ENCODE results near the gene SMYD3. TPM values are rescaled to one million over a fixed set of nuclear protein-coding genes. Genes with fewer than 3 reads are reported as not detected.
"Not testable (repeated sequence)": the region's sequence is repeated elsewhere in the genome, so short reads cannot be mapped to it uniquely, and the experiment has no call there.

Gene SMYD3
- polyA plus RNA-seq, 3 donors: 29.0 to 36.5 (median 32.0) TPM

GRCh38 chr1:245832771-245833527 is 674.1 kb downstream of the SMYD3 start:
- DNase-seq (ENCODE audit: low read depth in 3 of 3, low spot score in 2 of 3): no peak

DNA sequence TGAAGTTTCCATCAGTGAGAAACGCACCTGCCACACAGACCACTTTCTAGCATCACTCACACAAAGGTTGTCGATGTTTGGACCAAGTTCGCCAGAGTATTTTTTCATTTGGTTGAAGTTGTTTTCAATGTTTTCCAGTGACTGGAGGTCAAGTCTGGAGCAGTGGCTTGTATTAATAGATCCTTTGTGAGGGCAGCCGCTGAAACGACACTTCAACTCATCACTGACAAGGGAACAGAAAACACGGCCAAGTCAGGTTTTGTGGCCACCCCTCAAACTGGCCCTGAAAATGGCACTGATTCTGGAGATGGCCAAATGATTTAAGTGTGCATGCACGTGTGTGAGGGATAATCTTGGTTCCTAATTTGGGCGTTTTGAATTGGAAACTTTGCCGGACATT is 675.6 kb downstream of the SMYD3 start:
- DNase-seq (ENCODE audit: low read depth in 3 of 3, low spot score in 2 of 3): no peak

GRCh38 chr1:245829826-245830225 is 677.3 kb downstream of the SMYD3 start:
- DNase-seq (ENCODE audit: low read depth in 3 of 3, low spot score in 2 of 3): no peak

GRCh38 chr1:245829194-245829593 is 677.9 kb downstream of the SMYD3 start:
- DNase-seq (ENCODE audit: low read depth in 3 of 3, low spot score in 2 of 3): no peak

DNA sequence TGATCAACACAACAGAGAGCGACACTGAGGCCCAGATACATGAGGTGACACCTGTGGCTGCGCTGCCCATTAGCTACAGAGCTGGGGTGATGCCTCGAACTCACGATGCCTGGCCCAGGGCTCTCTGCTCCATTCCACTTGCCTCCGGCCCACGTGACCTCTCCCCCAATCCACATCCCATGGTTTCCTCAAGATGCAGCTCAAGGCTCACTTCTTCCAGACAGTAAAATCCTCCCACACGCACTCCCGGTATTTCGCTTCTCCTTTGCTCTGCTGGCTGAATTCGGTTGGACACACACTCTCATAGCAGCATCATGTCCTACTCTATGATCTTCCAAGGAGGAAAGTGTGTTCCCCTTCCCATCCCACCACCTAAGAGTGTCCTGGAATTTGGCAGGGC is 679.8 kb downstream of the SMYD3 start:
- DNase-seq (ENCODE audit: low read depth in 3 of 3, low spot score in 2 of 3): no peak

- DNase-seq (ENCODE audit: low read depth in 3 of 3, low spot score in 2 of 3): no peak
Measured at GRCh38 chr1:245825128-245825901, 681.8 kb downstream of the SMYD3 start.

GRCh38 chr1:245823408-245824147 is 683.5 kb downstream of the SMYD3 start:
- no peak for DNase-seq (ENCODE audit: low read depth in 3 of 3, low spot score in 2 of 3)

DNA sequence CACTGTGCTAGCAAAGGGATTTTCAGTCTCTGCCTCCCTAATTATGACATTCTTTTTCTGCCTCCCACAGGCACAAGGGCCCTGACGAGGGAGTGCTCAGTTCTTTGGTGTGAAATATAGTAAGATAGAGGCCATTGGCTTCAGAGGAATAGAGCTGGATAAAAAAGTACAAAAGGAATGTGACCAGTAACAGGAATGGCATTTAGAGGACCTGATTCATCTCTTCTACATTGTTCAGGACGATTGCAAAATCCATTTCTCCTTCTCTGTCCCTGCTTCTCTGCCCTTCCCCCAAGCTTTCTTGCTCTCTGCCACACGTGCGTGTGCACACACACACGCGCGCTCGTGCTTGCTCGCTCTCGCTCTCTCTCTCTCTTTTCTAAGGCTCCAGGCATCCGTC is 684.1 kb downstream of the SMYD3 start:
- no peak for DNase-seq (ENCODE audit: low read depth in 3 of 3, low spot score in 2 of 3)

DNA sequence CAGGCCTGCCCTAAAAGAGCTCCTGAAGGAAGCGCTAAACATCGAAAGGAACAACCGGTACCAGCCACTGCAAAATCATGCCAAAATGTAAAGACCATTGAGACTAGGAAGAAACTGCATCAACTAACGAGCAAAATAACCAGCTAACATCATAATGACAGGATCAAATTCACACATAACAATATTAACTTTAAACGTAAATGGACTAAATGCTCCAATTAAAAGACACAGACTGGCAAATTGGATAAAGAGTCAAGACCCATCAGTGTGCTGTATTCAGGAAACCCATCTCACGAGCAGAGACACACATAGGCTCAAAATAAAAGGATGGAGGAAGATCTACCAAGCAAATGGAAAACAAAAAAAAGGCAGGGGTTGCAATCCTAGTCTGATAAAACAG is 688.7 kb downstream of the SMYD3 start:
- not testable (repeated sequence) for DNase-seq (ENCODE audit: low read depth in 3 of 3, low spot score in 2 of 3)

DNA sequence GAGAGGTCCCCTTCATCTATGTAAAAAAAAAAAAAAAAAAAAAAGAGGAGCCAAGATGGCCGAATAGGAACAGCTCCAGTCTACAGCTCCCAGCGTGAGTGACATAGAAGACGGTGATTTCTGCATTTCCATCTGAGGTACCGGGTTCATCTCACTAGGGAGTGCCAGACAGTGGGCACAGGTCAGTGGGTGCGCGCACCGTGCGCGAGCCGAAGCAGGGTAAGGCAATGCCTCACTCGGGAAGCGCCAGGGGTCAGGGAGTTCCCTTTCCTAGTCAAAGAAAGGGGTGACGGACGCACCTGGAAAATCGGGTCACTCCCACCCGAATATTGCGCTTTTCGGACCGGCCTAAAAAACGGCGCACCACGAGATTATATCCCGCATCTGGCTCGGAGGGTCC is 690.6 kb downstream of the SMYD3 start:
- DNase-seq (ENCODE audit: low read depth in 3 of 3, low spot score in 2 of 3): not testable (repeated sequence)

DNA sequence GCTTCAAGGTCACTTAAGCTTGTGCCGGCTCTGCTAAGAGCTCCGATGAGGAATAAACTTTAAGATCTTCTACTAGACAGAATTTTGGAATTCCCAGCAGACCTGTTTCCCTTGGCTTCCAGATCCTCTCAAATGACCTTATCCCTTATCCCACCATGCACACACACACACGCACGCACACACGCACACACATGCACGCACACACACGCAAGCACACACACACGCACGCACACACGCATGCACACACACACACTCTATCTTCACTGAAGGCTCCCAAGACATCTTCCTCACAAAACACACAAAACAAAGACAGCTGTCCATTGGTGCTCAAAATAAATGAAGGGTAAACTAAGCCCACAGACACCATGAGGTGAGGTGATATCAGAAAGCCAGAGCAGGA is 692.4 kb downstream of the SMYD3 start:
- DNase-seq (ENCODE audit: low read depth in 3 of 3, low spot score in 2 of 3): no peak

DNA sequence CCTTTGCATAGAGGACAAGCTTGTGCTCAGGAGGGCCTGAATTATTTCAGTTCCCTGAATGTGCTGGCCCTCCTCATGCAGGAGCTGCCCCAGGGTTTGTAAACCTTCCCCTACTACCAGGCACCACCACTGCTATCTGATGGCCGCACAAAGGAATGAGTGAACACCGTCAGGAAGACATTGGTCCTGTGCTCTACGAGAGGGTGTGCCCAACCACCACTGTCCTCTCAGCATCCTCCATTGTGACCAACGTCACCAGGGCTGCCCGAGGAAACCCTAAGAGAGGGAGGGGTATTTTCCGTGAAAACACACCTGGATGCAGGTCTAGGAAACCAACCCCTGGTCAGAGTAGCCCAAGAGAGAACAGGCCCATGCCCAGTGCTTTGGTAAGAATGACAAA is 694.8 kb downstream of the SMYD3 start:
- DNase-seq (ENCODE audit: low read depth in 3 of 3, low spot score in 2 of 3): no peak

DNA sequence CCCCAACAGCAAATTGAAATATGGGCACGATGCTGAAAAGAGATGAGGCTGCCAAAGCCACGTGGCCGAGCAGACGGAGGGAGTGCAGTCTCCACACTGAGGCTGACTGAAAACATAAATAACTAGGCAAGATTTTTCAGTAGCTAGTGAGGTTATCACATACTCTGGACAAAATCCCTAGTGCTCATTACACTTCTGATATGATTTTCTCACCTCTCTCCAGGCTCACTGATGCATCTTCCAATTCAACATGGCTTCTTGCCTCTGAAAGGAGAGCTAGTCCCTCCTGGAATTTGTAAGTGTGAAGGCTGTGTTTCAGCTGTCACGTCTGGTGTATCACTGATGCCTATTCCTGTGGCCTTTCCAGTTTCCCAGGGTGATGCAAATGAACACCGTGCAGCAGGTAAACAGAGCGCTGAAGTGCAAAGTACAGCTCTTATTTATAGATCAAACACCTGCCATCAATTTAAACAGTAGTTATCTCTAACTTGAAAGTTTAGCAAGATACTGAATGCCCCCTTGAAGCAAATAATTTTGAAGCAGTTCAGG is 696.2 kb downstream of the SMYD3 start:
- DNase-seq (ENCODE audit: low read depth in 3 of 3, low spot score in 2 of 3): no peak

DNA sequence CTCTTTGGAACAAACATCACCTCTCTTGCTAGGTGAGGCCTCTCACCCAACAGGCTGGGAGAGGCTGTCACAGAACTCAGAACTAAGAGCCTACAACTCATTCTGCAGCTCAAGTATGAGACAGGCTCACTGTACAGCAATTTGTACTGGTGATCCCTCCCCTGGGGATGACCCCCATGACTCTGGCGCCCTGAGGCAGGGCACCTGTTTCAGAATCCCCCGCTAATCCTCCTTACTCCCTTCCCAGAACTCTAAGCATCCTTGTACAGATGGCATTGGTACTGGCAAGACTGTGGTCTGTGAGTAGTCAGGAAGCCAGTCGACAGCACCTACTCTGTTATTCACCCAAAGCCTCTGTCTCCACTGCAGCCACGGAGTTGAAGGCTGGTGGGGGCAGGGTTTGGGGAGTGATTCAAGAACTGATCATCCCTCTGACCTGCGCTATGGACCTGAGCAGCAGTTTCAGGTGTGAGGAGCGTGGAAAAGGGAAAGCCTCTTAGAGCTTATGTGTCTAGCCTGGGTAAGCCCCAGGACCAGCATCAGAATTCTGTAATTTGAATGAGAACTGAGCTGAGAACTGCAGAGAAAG is 696.8 kb downstream of the SMYD3 start:
- DNase-seq (ENCODE audit: low read depth in 3 of 3, low spot score in 2 of 3): no peak

- no peak for DNase-seq (ENCODE audit: low read depth in 3 of 3, low spot score in 2 of 3)
Measured at GRCh38 chr1:245809361-245809760, 697.7 kb downstream of the SMYD3 start.

DNA sequence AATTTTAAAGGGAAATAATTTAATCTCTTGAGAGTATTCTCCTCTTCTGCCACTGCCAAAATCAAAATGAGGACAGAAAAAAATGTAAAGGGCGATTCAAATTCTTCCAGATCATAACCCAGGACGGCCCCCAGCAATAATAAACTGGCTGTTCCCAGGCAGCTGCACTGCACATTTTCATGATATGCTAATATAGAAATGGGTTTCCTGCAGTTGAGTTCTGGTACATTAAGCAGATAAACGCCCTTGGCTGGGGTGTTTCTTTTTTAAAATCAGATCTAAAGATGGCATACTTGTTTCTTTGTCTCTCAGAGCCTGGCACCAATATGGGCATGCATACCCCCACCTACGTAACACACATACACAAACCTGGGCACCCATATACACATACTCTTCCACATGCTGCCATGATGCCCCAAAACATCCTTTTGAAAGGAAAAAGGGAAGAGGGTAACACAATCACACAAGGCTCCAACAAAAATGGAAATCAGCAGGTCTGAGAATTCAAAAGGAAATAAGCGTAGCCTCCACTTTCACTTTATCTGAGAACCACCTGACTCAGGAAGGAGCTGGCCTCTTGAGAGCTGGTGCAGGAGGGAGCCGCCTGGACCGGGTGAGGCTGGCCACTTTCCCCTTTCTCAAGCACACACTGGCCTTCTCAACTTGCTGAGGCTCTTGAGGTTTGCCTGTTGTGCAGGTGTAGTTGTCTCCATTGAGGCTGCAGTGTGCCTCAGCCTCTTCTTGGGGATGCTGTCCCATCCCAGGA is 698.9 kb downstream of the SMYD3 start:
- no peak for DNase-seq (ENCODE audit: low read depth in 3 of 3, low spot score in 2 of 3)

- DNase-seq (ENCODE audit: low read depth in 3 of 3, low spot score in 2 of 3): no peak
Measured at GRCh38 chr1:245807306-245807705, 699.8 kb downstream of the SMYD3 start.

GRCh38 chr1:245805532-245805931 is 701.5 kb downstream of the SMYD3 start:
- no peak for DNase-seq (ENCODE audit: low read depth in 3 of 3, low spot score in 2 of 3)

GRCh38 chr1:245804696-245805095 is 702.4 kb downstream of the SMYD3 start:
- no peak for DNase-seq (ENCODE audit: low read depth in 3 of 3, low spot score in 2 of 3)

DNA sequence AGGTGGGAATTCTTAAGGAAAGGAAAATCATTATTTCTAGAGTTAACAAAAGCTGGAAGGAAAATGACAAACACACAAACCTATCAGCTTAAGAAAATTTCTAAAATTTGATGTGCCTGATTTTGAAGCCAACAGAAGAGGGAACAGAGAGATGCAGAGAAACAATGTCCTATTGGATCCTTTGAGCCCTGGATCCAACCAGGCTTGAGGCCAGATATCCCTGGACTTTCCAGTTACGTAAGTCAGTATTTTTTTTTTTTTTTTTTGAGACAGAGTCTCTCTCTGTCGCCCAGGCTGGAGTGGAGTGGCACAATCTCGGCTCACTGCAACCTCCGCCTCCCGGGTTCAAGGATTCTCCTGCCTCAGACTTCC is 703.4 kb downstream of the SMYD3 start:
- DNase-seq (ENCODE audit: low read depth in 3 of 3, low spot score in 2 of 3): no peak

Measured in right renal cortex interstitium (tissue), 3 donors.